Stimulated activated CD8-positive, alpha-beta memory T cell treated with anti-CD3 and anti-CD28 coated beads, Interleukin-2, amount 100 ng/mL, for 48 hours (primary cell): ENCODE data around the gene ARL15.

Source experiments
- DNase-seq, 2 donors: peaks; one replicate each; pipeline ENCODE4 v3.0.0-alpha.2; 2020; ENCODE audit warnings: low read depth in 2 of 2

ARL15 gene

DNA sequence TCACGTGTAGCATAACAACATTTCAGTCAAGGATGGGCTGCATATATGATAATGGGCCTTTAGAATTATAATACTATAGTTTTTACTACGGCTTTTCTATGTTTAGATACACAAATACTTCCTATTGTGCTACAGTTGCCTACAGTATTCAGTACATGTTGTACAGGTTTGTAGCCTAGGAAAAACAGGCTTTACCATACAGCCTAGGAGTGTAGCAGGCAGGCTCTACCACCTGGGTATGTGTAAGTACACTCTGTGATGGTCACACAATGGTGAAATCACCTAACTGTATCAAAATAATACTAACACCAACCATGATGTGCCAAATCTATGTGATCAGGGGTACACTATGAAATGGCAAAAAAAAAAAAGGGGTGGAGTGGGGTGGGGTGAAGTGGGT is 372.9 kb downstream of the ARL15 start:
- no peak for DNase-seq

DNA sequence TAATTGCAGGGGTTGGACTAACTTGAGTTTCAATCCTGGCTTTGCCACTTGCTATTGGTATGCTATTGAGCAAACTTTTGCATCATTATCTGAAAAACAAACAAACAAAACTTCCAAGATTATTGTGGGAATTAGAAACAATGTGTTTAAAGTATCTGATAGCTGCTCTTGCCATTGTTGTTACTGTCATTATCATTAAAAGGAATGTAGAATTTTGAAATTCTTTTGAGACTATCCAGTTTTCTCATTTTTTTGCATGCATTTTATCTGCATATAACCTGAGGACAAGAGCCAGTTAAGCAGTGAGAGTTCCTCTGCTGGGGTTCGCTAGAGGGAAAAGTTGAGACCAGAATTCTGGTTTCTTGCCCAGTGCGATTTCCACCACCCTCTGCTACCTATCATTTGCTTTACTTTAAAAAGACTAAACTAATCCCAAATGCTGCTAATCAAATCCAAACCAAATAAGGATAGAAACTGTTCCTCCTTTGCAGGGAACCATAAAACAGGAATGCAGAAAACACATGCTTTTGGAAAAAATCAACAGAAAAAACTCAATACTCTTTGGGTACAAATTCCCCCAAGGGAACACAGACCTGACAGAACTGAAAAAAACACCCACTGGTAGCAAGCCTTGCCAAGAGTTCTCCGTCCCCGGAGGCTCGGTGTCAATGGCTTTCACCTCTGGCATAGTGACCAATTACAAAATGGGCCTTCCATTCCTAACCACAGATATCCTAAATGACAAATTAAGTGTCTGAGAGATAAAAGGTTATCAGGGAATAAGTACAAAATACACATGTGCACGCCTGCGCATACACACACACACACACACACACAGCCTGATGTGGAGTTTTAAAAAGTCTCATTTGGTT is 373.7 kb downstream of the ARL15 start:
- DNase-seq: no peak

- no peak for DNase-seq
These were observed 376.1 kb downstream of the ARL15 start for GRCh38 chr5:53934151-53934820.

DNA sequence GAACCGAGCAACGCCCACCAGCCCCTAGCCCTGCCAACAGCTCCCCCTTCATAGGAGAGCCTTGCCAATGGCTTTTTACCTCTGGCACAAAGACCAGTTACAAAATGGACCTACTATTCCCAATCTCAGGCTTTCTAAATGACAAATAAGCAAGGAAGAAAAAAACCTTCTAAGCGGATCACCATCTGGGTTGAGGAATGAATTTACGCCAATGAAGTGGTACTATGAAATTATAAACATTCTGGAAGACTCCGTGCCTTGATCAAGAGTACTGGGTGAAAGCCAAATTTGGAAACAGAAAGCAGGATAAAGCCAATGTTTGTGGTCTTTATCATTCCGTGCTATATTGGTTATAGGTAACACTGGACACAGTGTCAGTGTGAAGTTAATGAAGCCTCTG is 378.0 kb downstream of the ARL15 start:
- DNase-seq: no peak

- no peak for DNase-seq
These were observed 379.9 kb downstream of the ARL15 start for GRCh38 chr5:53930457-53930856.

DNA sequence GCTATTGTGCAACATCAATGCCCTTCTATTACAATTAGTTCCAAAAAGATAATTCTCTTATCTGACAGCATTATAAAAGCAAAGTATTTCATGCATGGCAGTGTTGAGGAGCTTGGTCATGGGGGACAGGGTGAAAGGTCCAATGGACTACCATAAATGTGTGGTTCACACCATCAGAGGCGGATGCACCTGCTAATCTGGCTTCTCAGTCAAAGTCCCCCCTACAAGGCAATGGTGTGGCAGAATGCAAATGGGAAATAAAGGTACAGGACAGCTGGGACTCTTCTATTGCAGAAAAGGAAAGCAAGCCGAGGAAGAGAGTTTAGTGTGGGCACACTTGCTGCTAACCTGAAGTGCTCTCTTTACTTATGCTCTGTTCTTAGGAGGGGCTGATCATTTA is 380.8 kb downstream of the ARL15 start:
- DNase-seq: no peak

- no peak for DNase-seq
These were observed 381.2 kb downstream of the ARL15 start for GRCh38 chr5:53929152-53929551.

DNA sequence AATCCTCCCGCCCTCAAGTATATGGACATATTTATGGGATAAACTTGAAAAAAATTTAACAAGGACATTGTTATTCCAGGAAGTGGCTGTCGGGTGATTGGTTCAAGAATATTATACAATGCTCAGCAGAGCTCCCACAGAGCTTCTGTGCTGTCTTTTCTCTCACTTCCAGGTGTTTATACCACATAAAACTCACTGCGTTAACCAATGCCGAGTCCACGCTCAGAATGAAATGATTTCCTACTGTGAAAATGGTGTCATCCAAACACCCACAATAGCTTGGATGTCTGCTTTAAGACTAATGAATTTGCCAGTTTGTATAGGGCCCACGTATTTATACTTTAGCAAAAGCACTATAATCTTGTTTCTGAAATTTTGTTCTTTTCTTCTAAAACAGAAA is 381.7 kb downstream of the ARL15 start:
- no peak for DNase-seq

DNA sequence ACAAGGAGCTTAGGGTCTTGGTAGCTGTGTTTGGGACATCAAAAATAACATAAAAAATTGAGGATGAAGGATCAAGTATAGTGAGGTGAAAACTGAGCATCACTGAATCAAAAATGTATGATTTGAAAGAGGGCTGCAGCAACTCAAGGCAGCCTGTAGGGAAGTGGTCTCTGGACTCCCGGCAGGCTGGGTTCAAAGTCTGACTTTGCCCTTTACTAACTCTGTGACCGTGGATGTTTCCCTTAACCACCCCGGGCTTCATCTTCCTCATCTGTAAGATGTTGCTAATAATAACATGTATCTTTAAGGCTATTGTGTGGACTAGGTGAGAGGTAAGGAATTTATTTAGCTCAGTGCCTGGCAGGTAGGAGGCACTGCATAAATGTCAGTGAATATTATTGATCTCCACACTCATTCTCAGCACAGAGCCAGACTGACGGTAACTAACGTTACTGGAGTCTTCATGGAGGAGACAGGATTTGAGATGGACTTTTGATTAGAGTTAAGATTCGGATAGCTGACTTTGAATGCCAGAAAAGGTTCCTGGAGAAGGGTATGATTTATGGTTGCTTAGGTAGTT is 382.6 kb downstream of the ARL15 start:
- DNase-seq: no peak

DNA sequence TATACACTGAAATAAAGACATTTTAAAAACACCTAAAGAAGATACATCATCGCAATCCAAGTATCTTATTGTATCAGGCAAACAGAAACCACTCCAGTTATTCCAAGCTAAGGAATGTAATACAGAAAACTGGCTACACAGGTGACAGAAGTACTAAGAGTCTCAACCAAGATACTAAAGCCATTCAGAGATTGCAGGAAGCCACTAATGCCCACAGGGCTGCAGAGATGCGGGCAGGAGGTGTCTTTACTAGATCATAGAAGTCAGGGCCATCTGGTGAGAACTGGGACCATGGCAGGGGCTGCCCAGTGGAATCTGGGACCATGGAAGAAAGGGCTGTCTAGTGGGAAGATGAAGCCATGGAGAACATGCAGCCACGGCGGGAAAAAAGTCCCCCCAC is 384.3 kb downstream of the ARL15 start:
- DNase-seq: no peak

DNA sequence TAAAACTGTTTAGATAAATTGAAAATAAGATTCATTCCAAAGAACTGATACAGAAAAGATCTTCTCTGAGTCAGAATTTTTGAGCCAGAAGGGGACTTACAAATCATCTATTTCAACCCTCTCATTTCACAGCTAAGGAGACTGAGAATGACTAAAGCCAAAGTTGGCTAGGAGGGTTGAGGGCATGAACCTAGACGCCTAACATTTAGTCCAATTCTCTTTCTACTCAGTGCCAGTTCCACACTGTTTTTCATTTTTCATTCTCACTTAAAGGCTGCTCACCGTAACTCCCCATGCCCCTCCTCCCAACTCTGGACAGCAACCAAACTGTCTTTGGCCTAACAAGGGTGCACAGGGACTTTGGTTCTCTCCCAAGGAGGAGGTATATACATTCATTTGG is 386.0 kb downstream of the ARL15 start:
- no peak for DNase-seq

DNA sequence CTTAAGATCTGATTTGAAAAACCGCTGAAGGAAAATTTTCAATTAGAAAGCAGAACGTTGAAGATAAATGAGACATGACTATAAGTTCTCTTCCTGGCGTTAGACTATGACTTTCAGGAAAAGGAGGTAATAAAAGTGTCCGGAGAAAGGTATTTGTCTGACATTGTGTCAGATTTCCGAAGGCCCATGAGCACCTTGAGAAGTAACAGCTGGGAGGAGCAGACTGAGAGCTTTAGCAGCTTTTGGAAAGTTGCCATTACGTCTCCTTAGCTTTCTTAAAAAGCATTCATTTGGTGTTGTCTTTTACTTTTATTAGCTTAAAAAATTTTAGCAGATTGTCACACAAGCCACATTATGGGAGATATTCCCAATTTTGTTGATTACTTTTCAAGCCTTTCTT is 386.4 kb downstream of the ARL15 start:
- DNase-seq: no peak

GRCh38 chr5:53922508-53923498 is 387.6 kb downstream of the ARL15 start:
- DNase-seq: no peak

- no peak for DNase-seq
These were observed 392.5 kb downstream of the ARL15 start for GRCh38 chr5:53917826-53918225.

DNA sequence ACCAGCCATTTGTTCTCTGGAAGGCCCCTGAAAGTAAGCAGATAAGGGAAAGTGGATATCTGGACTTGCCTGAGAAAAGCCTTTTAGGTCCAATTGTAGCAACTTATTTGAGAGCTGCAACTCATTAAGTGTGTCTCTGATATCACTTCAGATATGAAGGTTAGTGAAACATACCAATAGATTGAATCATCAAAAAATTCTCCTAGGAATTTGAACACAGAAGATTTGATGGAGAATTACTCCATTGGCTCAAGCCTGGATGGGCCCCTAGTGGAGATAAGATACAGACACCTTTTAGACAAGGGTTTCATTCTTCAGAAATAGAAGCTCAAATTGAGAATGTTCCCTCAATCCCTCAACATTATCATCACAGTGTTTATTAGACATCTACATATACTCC is 393.3 kb downstream of the ARL15 start:
- DNase-seq: no peak

DNA sequence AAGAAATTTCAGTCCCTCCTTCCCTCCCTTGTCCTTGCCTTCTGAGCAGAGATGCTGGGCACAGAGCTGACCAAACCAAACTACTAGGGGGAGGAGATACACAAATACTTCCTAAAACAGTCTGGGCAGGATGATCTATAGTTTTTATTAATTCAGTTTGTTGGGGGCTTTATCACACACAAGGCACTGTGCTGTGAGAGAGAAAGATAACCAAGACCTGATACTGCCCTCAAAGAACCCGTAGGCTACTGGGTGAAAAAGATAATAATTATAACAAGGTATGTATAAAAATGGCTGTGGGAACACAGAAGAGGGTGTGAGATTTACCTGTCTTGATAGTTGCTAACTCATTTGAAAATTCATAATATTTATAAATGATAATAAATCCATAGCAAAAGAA is 395.3 kb downstream of the ARL15 start:
- no peak for DNase-seq

GRCh38 chr5:53913941-53914340 is 396.4 kb downstream of the ARL15 start:
- DNase-seq: no peak

DNA sequence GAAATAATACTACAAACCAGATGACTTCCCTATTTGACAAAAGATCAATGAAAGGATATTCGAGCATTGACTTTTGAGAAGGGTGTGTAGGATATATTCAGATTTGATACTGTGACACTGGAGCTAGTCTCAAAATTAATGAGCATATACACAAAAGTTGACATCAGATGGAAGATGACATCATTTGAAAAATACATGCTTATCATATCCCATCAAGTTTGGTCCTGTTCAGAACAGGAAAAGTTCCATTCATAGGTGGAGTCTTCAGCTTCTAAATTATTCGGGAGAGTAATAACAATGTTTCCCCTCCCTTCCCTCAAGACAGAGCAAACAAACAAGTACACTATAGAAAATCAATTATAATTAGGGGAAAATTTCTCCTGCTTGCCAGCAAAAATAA is 401.6 kb downstream of the ARL15 start:
- no peak for DNase-seq

GRCh38 chr5:53907827-53908226 is 402.5 kb downstream of the ARL15 start:
- DNase-seq: no peak

DNA sequence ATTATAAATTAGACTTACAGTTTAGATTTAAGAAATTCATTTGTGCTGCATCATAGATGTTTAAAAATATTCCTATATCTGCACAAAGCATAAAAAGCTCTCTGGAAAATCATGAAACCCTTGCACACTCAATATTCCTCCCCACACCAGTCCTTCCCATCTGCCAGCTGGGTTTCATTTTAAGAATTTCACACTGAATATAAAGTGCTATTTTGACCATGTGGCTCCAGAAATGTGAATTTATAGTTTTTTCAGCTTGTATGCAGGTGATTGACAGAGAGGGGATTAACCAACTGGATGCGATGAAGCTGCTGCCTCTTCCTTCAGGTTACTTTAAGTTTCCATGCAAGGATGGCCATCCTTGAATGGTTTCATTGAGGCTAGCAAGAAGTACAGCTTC is 403.6 kb downstream of the ARL15 start:
- DNase-seq: no peak

GRCh38 chr5:53902296-53902907 is 408.0 kb downstream of the ARL15 start:
- no peak for DNase-seq
